Measurements from ENCODE around the gene TMEM132E. TPM values are rescaled to one million over a fixed set of nuclear protein-coding genes. Genes with fewer than 3 reads are reported as not detected.
A peak's percentile ranks its signal among the peaks of the same experiment; 100 is the strongest.
"Not testable (repeated sequence)": the region's sequence is repeated elsewhere in the genome, so short reads cannot be mapped to it uniquely, and the experiment has no call there.

The TMEM132E gene
- total and polyA plus RNA-seq, 7 donors, result 0.01 to 0.26 (median 0.03) TPM; not detected in 4

DNA sequence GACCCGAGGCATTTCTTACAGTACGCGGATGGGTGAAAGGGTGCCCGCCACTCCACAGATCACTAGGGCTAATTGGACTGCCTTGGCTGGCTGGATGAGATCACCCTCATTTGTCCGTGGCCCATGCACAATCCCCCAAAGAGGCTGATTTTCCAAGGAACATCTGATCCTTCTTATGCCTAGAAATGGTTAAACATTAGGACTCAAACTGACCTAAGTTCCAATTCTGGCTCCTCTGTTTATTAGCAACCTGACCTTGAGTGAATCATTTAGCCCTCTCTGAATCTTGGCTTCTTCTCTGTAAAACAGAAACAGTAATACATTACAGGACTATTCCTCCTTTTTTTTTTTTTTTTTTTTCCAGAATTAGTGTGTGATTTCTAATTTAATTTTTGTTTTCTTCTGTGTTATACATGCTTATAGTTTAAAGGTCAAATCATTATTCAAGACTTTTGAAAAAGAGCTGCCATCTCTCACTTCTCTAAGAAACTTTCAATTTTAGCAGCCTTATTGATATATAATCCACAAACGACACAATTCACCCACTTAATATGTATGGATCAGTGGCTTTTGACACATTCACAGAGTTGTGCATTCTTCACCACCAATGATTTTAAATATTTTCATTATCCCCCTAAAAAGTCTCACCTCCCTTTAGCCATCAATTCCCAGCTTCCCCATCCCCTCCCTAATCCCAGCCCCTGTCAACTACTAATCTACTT is 45.4 kb upstream of the TMEM132E start:
- no peaks in the 10 kb centered on the region for H3K4me1 ChIP-seq
- intact Hi-C loops (cut with DNase I), result no loop called here
- WGBS, 3 donors, result 62 to 75% (median 63%) methylated on average over 6 of the region's 6 CpGs
- H3K36me3 ChIP-seq (ENCODE audit: insufficient read depth in 1 of 2, low read depth in 1 of 2), result no peaks in the 10 kb centered on the region
- H3K27ac ChIP-seq, result no peak overlapping the region
- ATAC-seq (no peak), DNase-seq (no peak)
- H3K4me3 ChIP-seq, result no peak overlapping the region
- no peaks in the 10 kb centered on the region for H3K9me3 ChIP-seq
- TF ChIP-seq, protein P1, sequence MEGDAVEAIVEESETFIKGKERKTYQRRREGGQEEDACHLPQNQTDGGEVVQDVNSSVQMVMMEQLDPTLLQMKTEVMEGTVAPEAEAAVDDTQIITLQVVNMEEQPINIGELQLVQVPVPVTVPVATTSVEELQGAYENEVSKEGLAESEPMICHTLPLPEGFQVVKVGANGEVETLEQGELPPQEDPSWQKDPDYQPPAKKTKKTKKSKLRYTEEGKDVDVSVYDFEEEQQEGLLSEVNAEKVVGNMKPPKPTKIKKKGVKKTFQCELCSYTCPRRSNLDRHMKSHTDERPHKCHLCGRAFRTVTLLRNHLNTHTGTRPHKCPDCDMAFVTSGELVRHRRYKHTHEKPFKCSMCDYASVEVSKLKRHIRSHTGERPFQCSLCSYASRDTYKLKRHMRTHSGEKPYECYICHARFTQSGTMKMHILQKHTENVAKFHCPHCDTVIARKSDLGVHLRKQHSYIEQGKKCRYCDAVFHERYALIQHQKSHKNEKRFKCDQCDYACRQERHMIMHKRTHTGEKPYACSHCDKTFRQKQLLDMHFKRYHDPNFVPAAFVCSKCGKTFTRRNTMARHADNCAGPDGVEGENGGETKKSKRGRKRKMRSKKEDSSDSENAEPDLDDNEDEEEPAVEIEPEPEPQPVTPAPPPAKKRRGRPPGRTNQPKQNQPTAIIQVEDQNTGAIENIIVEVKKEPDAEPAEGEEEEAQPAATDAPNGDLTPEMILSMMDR (IDR thresholded peaks at IDR 0.05), result no peak
- H3K27me3 ChIP-seq (ENCODE audit: insufficient read depth in 3 of 3, low read length in 2 of 3), result peaks cover 0 to 46% (median 2%) of the 10 kb centered on the region in 3 donors

DNA sequence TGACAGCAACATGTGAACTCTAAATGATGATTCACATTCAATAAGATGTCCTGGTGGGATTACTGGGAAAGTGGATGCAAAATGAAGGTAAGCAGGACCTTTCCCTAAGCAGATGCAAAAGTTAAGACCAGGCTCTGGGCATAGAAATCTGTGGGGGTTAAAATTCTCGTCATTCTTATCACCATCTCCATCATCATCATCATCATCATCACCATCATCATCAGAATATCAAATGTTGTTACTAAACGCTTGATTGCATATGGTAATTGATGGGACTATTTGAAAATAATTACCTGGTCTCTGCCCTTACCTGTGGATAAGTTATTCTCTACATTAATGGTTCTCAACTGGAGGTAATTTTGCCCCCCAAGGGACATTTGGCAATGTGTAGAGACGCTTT is 41.9 kb upstream of the TMEM132E start:
- DNase-seq (no peak), ATAC-seq (no peak)
- H3K4me1 ChIP-seq, result no peaks in the 10 kb centered on the region
- intact Hi-C loops (cut with DNase I), result no loop called here
- H3K4me3 ChIP-seq, result no peak overlapping the region
- 55 to 60% (median 56%) methylated on average over 3 of the region's 3 CpGs for WGBS, 3 donors
- H3K27me3 ChIP-seq (ENCODE audit: insufficient read depth in 3 of 3, low read length in 2 of 3), result peaks cover 0 to 37% (median 0%) of the 10 kb centered on the region in 3 donors
- H3K27ac ChIP-seq, result no peak overlapping the region
- TF ChIP-seq, protein P1 (IDR thresholded peaks at IDR 0.05), result no peak
- no peaks in the 10 kb centered on the region for H3K9me3 ChIP-seq
- no peaks in the 10 kb centered on the region for H3K36me3 ChIP-seq (ENCODE audit: insufficient read depth in 1 of 2, low read depth in 1 of 2)

DNA sequence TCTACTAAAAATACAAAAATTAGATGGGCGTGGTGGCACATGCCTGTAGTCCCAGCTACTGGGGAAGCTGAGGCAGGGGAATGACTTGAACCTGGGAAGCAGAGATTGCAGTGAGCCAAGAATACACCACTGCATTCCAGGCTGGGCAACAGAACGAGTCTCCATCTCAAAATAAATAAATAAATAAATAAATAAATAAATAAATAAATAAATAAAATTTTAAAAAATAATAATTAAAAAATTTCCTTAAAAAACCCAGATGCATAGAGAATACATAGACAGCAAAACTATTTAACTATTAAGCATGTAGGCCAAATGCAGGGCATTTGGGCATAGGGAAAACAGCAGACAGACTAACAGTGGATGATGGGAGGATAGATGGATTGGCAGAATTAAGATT is 40.8 kb upstream of the TMEM132E start:
- H3K27me3 ChIP-seq (ENCODE audit: insufficient read depth in 3 of 3, low read length in 2 of 3), result peaks cover 0 to 38% (median 0%) of the 10 kb centered on the region in 3 donors
- intact Hi-C loops (cut with DNase I); H3K4me3 ChIP-seq; ATAC-seq; H3K27ac ChIP-seq; H3K36me3 ChIP-seq (ENCODE audit: insufficient read depth in 1 of 2, low read depth in 1 of 2); H3K4me1 ChIP-seq; H3K9me3 ChIP-seq; DNase-seq: not testable (repeated sequence)
- WGBS, 3 donors, result 65 to 89% (median 74%) methylated on average over 2 of the region's 2 CpGs

DNA sequence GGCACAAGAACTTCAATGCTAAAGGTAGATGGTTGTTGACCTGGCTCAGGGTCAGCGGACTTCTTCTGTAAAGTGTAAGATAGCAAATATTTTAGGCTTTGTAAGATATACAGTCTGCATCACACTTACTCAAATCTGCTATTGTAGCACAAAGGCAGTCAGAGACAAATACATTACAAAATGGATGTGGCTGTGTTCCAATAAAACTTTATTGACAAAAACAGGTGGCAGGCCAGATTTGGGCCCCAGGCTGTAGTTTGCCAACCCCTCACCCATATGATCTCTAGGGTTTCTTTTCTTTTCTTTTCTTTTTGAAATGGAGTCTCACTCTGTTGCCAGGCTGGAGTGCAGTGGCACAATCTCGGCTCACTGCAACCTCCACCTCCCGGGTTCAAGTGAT is 39.5 kb upstream of the TMEM132E start:
- TF ChIP-seq, protein P1 (IDR thresholded peaks at IDR 0.05), result no peak
- no peak for DNase-seq
- Histone ChIP-seq H3K9me3 (no peaks in the 10 kb centered on the region), H3K27ac (no peak overlapping the region), H3K27me3 (ENCODE audit: insufficient read depth in 3 of 3, low read length in 2 of 3) (peaks cover 0 to 35% (median 0%) of the 10 kb centered on the region in 3 donors), H3K4me1 (no peaks in the 10 kb centered on the region), H3K4me3 (no peak overlapping the region), H3K36me3 (ENCODE audit: insufficient read depth in 1 of 2, low read depth in 1 of 2) (no peaks in the 10 kb centered on the region)
- intact Hi-C loops (cut with DNase I), result loop anchor here (5.0 to 10.0 kb wide), 3 partner anchors 97 to 577 kb away; partner anchors contain the start of gene RAD51D (in 1 of the 2)
- WGBS, 3 donors, result 85 to 91% (median 88%) methylated on average over 3 of the region's 3 CpGs
- no peak for ATAC-seq

DNA sequence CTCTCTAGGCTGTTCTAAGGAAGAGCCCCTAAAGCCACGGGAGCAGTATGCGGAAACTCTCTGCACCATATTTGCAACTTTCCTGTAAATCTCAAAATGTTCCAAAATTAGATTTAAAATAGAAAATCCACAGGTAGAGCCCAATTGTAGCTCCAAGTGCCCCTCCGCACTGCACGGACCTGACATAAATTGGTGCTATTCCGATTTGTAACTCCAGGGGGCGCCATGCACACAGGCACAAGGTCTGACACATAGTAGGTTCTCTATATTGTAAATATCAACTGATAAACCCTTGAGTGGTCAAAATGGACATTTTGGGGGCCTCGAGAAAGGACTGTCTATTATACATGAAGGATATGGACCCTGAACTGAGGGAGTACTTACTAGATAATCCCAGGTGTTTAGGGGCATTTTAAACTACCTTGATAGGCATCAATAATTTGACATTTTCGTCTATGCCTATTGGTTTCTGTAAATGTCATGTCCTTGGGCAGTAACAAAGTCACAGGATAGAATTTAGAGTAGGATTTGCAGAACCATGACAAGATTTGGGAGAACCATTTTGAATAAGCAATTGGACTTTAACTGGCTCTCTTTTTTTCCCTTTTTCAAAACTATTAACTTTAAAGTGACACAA is 36.6 kb upstream of the TMEM132E start:
- H3K27ac ChIP-seq, result no peak overlapping the region
- ATAC-seq, result no peak
- intact Hi-C loops (cut with DNase I), result loop anchor here (2.0 to 10.0 kb wide), 4 partner anchors 94 to 576 kb away; partner anchors contain the start of gene RAD51D (in 2 of the 2)
- DNase-seq, result peak in 1 of 2 donors; percentile 24
- no peaks in the 10 kb centered on the region for H3K9me3 ChIP-seq
- no peaks in the 10 kb centered on the region for H3K4me1 ChIP-seq
- peaks cover 0 to 18% (median 0%) of the 10 kb centered on the region in 3 donors for H3K27me3 ChIP-seq (ENCODE audit: insufficient read depth in 3 of 3, low read length in 2 of 3)
- no peak overlapping the region for H3K4me3 ChIP-seq
- no peaks in the 10 kb centered on the region for H3K36me3 ChIP-seq (ENCODE audit: insufficient read depth in 1 of 2, low read depth in 1 of 2)
- TF ChIP-seq, protein P1 (IDR thresholded peaks at IDR 0.05), result peak; percentile 78
- WGBS, 3 donors, result 5 to 7% (median 7%) methylated on average over 8 of the region's 8 CpGs

Measured in psoas muscle (tissue), 8 donors.